Measurements from ENCODE around the gene SIL1.
"Not testable (repeated sequence)": the region's sequence is repeated elsewhere in the genome, so short reads cannot be mapped to it uniquely, and the experiment has no call there.

The SIL1 gene

DNA sequence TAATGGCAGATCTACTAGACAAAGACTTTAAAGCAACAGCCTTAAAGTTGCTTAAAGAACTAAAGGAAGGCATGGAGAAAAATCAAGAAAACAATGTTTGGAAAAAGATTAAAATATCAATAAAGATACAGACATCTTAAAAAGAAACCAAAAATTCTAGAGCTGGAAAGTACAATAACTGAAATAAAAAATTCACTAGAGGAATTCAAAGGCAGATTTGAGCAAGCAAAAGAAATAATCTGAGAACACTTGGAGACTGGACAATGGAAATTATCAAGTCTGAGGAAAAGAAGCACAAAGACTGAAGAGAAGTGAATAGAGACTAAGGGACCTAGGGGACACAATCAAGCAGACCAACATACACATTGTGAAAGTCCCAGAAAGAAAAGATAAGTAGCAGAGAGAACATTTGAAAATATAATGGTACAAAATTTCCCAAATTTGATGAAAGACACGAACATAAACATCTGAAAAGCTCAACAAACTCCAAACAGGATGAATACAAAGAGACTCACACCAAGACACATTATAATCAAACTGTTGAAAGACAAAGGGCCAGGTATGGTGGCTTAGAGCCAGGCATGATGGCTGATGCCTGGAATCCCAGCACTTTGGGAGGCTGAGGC lies 26.3 kb downstream of the SIL1 start:
- no peak for DNase-seq

DNA sequence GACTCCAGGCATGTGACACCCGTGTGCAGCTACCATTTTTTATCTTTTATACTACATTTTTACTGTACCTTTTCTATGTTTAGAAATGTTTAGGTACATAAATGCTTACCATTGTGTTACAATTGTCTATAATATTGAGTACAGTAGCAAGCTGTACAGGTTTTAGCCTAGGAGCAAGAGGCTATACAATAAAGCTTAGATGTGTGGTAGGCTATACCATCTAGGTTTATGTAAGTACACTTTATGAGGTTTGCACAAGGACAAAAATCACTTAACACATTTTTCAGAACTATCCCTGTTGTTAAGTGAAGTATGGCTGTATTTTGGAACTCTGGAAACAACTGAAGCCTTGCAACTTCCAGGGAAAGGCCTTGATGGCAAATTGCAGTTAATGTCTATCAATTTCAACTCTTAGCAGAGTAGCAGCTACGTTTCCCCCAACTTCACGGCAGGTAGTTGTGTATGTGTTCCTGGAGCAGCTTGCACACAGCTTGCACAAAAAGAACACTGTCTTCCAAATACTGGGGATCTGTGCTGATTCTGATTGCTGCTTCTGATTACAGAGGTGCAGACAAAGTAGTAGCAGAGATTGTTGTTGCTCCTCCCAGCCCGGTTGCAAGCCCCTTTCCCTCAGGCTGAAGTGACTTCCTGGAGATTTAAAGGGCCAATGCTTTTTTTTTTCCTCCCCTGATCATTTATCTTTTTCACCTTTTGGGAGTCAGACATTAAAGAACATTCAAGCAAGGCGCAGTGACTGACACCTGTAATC lies 30.0 kb downstream of the SIL1 start:
- DNase-seq, result no peak

DNA sequence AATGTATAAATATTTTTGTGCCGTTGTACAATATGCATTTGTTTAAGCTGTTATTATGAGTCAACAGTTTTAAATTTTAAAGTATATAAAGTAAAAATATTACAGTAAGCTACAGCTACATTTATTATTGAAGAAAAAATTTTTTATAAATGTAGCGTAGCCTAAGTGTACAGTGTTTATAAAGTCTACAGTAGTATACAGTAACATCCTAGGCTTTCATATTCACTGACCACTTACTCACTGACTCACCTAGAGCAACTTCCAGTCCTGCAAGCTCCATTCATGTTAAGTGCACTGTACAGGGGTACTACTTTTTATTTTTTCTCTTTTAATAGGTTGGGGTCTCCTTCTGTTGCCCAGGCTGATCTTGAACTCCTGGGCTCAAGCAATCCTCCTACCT lies 30.6 kb downstream of the SIL1 start:
- no peak for DNase-seq

DNA sequence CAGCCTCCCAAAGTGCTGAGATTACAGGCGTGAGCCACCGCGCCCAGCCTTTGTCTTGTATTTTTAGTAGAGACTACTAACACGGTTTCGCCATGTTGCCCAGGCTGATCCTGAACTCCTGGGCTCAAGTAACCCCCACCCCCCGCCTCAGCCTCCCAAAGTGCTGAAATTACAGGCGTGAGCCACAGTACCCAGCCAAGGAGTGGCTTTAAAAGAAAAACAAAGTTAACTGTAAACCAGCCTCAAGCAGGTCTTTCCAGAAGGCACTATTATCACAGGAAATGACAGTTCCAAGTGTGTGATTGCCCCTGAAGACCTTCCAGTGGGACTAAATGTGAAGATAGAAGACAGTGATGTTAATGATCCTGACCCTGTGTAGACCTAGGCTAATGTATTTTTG lies 31.1 kb downstream of the SIL1 start:
- DNase-seq, result no peak

DNA sequence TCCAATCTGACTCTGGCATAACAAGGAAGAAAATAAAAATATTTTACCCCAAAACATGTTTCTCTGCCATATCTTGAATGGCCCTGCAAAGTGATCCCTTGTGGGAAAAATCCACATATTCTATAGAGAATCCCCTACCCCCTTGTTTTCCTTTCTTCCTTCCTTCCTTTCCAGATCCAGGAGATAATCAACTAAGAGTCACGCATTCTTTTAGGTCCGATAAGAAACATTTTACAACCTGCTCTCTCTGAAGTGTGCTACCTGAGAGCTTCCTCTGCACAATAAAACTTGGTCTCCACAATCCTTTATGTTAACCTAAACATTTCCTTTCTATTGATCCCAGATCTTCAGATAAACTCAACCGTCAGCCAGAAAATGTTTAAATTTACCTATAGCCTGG lies 33.3 kb downstream of the SIL1 start:
- not testable (repeated sequence) for DNase-seq

DNA sequence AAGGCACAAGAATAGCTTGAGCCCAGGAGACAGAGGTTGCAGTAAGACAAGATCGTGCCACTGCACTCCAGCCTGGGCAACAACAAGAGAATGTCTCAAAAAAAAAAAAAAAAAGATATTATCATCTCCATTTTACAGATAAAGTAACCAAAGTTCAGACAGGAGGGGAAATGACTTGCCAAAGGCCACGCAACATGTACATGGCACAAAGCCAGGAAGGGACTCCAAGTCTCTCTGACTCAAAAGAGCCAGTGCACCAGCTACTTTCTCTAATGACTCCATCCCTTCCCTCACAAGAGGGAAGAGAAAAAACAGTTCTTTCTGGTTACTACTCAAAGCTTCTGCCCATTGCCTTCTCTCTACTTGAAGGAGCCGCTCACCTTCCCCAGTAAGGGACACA lies 34.1 kb downstream of the SIL1 start:
- peak; percentile 27 for DNase-seq

DNA sequence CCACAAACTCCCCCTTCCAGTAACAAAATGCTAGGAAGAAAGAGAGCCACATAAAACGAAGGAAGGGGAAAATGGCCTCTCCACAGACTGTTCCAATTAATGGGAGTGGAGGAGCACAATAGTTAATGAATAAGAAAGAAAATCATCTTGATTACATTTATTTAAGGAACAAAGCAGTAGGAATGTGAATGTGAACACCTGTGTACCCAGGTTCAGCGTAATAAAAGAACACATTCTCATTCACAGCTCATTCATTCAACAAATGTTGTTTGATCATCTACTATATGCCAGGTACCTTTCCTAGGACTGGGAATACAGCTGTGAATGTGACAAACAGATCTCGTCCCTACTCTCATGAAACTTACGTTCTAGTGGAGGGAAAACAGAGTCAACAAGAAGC lies 35.7 kb downstream of the SIL1 start:
- DNase-seq, result no peak

DNA sequence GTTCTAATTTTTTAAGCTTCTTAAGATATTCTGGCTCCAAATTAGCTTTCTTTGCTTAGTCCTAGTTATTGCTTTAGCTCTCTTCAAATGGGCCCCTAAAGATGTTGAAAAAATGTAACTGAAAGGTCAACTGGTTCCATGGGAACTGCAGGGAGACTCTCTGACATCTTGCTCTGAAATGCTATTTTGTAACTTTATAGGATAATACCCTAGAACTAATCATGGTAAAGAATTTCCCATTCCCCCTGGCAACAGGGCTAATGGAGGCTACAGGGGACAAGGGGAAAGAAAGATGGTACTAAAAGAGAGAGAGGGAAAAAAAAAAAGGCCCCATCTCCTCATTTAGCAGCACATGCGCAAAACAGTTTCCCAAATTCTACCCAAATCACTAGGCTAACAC lies 39.4 kb downstream of the SIL1 start:
- no peak for DNase-seq

DNA sequence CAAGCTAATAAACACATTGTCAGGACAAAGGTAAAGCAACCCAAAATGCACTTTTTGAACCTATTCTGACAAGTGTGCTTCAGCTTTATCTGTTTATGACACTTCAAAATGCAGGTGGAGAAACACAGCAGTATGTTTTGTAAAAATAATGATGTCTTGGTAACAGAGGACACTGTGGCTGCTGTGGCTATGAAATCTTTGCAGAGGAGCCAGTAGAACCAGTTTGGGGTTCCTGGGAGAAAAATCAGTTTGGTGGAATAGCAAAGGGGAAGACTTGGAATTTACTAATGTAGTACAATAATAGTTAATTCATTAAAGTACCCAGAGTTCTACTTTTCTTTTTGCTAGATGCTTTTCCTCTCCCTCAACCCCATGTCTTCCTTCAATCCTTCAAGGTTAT lies 40.6 kb downstream of the SIL1 start:
- DNase-seq, result no peak

DNA sequence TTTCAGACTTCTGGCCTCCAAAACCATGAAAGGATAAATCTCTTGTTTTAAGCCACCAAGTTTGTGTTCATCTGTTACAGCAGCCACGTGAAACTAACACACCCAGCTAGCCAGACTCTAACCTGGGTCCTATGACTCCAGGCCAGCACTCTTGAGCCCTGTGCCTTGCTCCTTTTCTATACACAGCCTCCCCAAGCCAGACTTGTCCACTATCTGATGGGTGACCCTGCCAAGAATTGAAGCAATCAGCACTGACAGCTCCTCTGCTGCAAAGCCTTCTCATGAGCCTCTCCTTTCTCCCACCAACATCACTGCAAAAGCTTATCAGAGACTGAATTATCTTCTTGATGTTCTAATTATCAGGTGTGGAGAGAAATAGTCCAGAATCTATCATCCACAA lies 41.4 kb downstream of the SIL1 start:
- no peak for DNase-seq

DNA sequence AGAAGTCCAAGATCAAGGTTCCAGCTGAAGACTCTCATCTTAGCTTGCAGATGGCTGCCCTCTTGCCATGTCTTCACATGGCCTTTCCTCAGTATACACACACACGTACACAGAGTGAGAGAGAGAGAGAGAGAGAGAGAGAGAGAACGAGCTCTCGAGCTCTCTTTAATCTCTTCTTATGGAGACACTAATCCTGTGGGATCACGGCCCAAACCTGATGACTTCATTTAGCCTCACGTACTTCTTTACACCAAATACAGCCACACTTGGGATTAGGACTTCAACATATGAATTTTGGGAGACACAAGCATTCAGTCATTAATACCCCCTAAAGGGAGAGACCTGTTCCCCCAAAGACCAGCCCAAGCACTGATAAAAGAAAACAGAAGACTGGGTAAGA lies 42.8 kb downstream of the SIL1 start:
- DNase-seq, result no peak

DNA sequence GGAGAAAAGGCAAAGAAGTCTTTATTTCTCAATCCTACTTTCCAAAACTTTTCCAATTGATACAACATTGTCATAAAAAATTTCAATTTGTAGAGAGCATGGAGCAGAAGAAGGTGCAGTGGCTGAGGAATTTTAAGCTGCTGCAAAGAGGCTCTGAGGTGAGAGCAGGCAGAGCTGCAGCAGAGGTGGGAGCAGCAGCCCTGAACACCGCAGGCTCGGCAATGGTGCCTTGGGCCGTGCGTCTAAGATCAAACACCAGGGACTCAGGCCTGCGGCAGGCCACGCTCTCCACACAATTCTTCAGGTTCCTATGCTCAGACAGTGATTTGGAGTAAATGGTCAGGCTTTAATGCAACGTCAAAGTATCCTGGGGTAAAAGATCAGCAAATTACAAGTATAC lies 46.3 kb downstream of the SIL1 start:
- no peak for DNase-seq

DNA sequence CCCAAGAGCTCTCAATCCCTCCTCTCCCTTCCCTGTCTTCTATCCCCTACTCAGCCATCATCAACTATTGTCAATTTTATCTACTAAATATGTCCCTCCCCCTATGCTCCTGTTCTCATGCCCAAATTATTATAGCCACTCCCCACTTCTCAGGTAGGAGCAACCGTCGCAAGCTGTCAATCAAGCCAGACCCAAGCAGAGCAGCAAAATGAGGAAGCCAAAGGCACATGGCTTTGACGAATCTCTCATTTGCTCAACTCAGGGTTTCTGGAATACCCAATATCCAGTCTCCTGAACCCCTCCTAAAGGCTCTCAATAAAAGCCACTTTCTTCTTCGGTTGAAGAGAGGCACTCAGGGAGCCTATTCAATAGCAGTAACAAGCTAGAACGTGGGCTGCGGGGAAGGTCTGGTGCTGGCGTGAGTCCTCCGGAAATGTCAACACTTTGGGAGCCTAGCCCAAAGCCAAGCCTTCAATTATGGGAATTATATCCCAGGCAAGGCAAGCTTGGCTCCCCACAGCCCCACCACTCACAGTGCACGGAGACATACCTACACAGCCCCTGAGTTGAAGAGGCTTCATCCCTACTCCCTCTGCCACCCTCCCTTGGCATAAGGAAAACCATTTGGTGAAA lies 47.7 kb downstream of the SIL1 start:
- DNase-seq, result no peak

DNA sequence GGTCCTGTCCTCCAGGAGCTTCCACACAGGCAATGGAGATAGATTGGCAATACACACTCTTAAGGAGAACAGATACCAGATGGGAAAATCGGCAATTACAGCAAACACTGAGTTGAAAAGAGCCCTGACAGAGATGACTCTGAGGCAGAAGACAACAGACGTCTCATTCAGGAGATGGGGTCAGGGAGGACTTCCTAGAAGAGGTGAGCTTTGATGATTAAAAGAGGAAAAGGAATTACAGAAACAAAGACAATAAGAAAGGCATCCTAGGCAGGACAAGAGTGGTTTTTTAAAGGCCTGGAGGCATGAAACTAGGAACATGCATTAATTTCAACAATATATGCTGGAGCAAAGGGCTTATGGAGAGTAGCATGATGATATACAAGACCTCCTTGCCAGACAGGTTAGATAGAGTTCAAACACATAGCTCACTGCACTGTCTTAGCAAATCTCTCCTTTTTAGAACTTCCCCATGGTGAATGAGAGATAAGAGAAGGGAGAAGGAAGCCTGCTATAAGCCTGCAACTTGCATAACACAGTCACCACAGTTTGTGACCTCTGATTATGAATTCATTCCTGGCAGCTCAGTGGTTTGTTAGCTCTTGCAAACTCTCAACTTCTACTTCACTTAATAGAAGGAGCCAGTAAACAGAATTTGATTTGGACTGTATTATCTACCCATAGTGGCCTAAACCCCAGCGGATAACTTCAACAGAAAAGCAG lies 48.5 kb downstream of the SIL1 start:
- DNase-seq, result peak; percentile 90

DNA sequence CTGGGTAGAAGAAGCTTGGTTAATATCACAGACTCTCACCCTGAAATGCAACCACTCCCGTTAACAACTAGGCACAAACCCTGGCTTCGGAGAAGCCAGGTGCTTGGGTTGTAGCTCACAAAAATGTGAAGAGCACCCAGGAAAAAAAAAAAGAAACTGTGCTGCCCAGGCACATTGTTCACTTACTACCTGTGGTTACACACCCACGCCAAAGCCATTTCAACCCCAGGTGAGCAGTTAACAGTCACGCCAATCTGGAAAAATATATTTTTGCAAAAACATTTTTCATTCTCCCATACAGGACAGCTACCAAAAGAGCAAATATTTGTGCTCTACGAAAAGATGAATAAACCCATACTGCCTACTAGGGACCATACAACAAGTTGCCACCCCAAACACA lies 49.2 kb downstream of the SIL1 start:
- no peak for DNase-seq

DNA sequence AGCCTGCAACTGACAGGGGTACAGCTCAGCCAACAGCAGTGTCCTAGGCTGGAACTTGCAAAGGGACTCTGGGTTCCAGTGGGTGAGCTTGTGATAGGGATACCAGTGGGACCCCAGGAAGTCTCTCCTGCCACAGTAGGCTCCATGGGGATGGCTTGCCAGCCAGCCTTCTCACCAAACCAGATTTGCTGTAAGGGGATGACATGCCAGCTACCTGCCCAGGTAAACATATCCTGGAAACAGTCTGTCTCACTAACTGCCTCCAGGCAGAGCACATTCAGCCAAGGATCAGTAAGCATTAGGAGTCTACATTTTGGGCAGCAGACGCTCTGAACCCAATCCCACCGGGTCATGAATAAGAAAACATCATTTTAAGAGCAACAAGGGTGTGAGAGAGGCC lies 49.9 kb downstream of the SIL1 start:
- no peak for DNase-seq

DNA sequence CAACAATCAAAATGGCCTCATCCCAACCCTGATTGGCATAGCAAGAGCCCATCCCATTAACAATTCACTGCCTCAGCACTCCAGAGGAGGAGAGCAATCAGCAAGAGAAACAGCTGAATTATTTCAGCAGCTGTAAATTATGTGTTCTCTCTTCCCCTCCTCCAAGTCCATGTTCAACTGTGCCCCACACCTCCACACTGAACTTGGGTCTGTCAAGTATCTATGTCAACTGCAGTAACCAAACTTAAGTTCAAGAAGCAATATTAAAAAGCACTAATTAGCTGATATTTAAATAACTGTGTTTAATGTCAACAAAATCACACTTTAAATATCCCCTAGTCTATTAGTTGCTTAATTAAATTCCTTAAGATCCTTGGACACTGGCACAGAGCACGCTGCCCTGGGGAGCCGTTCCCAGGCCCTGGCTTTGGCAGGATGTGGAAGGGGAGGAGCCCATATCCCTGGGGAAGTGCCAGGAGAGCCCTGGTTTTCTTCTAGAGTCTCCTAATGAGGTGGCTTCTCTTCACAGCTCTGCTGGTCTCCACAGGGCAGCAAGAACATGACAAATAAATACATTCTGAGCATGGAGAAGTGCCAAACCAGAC lies 50.6 kb downstream of the SIL1 start:
- no peak for DNase-seq

DNA sequence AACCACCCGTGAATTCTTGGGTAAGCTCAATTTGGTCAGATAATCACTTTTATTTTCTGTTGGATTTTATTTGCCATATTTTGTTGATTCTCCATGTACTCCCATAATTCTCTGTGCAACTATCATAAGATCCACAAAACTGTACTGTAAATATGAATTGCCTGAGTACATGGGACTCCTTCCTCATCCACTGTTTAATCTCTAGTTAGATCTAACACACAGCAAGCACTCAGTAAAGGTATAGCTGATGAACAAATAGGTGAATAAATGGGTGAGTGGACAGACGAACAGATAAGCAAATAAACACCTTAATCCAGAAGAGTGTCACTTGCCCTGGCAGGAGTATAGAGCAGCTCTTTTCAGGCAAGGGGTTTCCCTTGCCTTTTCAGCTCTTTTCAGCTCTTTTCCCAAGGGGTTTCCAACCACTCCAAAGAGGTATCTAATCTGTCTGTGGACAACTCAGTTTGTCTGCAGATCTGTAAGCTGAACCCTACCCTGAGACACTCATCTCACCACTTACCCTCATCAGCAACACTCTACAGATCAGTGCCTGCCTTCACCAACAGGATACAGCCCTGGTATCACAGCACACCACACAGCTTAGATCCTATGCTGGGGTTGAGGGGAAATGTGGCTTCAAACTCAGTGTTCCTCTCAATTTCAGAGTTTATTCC lies 51.2 kb downstream of the SIL1 start:
- DNase-seq, result no peak

DNA sequence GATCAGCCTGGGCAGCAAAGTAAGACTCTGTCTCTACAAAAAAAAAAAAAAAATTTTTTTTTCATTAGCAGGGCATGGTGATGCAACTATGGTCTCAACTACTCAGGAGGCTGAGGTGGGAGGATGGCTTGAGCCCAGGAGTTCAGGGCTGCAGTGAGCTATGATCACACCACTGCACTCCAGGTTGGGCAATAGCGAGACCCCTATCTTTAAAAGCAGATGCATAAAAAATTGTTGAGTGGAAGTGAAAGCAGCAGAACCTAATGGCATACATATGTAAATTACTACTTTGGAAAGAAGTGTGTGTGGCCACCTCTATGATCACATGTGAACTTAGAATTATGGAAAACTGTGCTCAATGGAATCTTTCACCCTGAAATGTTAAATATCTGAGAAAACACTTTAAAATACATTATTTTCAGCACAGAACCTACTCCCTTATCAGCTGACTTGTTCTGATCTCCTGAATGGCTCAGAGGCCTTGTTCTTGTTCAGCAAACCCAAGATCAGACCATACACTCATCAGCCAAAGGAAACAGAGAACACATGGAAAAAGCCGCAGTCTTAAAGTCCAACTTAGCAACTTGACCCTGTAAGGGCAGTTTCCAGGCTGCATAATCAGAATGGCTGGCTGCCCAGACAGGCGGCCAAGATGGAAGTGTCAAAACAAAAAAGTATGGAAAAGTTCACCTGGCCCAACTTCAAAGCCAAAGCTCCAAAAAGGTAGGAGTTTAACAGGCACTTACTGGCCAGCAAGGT lies 56.5 kb downstream of the SIL1 start:
- DNase-seq, result no peak

DNA sequence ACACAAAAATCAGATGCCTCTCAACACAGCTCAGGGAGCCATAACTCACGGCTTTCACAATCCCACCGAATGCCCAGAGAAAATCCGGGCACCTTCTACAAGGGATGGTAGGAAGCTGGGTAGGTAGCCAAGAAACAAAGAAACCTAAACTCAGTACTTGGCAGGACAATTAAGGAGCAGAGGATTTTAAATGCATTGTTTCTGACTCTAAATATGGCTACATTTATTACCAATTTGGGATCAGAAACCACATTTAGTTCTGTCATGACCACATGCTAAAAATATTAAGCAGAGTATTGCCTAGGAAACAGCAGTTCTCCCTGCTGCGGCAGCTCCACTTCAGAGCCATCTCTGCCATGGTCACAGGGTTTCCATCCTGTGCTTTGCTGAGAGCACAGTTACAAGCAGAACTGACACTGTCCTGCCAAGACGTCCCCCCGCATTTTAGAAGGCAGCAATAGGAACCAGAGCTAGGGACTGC lies 57.5 kb downstream of the SIL1 start:
- no peak for DNase-seq

DNA sequence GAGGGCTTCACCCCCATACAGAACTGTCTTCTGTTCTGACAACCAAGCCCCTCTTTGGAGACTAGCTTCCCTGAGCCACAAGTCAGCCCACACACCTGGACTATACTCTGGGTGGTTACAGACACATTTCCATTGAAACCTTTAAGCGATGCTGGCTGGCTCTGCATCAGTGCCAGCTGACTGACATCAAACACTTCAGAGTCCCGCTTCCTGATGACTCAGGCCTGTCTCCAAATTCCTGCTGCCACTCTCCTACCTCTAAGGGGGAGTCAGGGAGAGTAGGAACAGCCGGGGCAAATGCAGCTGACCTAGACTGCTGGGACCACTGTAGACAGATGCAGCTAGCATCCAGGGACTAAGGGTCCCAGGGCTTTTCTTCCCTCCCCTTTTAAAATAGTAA lies 59.4 kb downstream of the SIL1 start:
- no peak for DNase-seq

DNA sequence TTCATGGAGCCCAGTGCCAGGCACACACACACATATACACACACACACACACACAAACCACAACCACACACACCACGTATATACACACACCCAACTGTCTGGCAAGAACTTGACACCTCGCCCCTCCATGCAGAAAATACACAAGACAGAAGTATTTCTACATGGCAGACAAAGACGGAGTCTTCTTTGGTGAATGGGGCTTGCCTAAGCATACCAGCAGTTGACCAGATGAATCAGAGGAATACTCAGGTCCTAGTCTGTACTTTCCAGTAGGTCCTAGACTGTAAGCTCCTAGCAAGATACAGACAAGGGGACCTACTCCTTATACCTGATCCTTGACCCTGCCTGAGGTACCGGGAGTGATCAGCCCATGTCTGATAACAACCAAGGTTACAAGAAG lies 60.1 kb downstream of the SIL1 start:
- DNase-seq, result no peak
